H1 (cell line): ENCODE data around the gene NCBP2. TPM values are rescaled to one million over a fixed set of nuclear protein-coding genes. Genes with fewer than 3 reads are reported as not detected.

ENCODE experiments used
- ATF3 ChIP-seq: IDR thresholded peaks from 2 replicates; pipeline ENCODE4 v1.6.1; 2011; ENCODE audit warnings: low read depth, mild to moderate bottlenecking, low read length; ENCODE audit not compliant: insufficient read depth
- CHD1 ChIP-seq: IDR thresholded peaks from 2 replicates; pipeline ENCODE4 v1.6.1; 2012; ENCODE audit warnings: low read depth, low read length, improper control_type of control experiment
- CTBP2 ChIP-seq: IDR thresholded peaks from 2 replicates; pipeline ENCODE4 v1.7.0; 2011; ENCODE audit warnings: borderline replicate concordance, mild to moderate bottlenecking, moderate library complexity, mixed read lengths, low read length; ENCODE audit not compliant: insufficient read depth, insufficient read length
- E2F6 ChIP-seq: IDR thresholded peaks from 2 replicates; pipeline ENCODE4 v1.6.1; 2012; ENCODE audit warnings: inconsistent platforms
- FOSL1 ChIP-seq: IDR thresholded peaks from 2 replicates; pipeline ENCODE4 v1.6.1; 2011; ENCODE audit warnings: mild to moderate bottlenecking, low read depth, low read length, moderate library complexity; ENCODE audit not compliant: insufficient read depth
- GABPA ChIP-seq: IDR thresholded peaks from 2 replicates; pipeline ENCODE4 v1.6.1; 2011; ENCODE audit warnings: mild to moderate bottlenecking, low read length, moderate library complexity, borderline replicate concordance; ENCODE audit not compliant: insufficient read depth
- HDAC2 ChIP-seq, 2 experiments: fragments of 300-600 bp in 1 of 2; sonication (generic) in 1 of 2; IDR thresholded peaks; 2 replicates each; pipeline ENCODE4 v1.6.1; 2011 to 2012; ENCODE audit warnings: low read depth in 2 of 2, low read length in 2 of 2, mild to moderate bottlenecking in 2 of 2, moderate library complexity in 2 of 2, borderline replicate concordance in 1 of 2, inconsistent platforms in 1 of 2
- HDAC6 ChIP-seq: IDR thresholded peaks from one replicate; pipeline ENCODE4 v1.7.1; 2012; ENCODE audit warnings: low read depth, mild to moderate bottlenecking, inconsistent platforms, low read length, moderate library complexity
- JUND ChIP-seq: IDR thresholded peaks from 2 replicates; pipeline ENCODE4 v1.6.1; 2011; ENCODE audit warnings: mild to moderate bottlenecking, improper control_type of control experiment, low read length
- MAX ChIP-seq: IDR thresholded peaks from 2 replicates; pipeline ENCODE4 v1.6.1; 2012; ENCODE audit warnings: inconsistent platforms
- PHF8 ChIP-seq: fragments of 200-600 bp; sonication (generic); conservative IDR thresholded peaks from 2 replicates; pipeline ENCODE4 v1.7.1; 2012; ENCODE audit warnings: low read depth, mild to moderate bottlenecking, inconsistent platforms, low read length, moderate library complexity
- POLR2AphosphoS5 ChIP-seq: IDR thresholded peaks from 2 replicates; pipeline ENCODE4 v1.6.1; 2011; ENCODE audit warnings: low read depth, low read length
- RAD21 ChIP-seq, 2 experiments: IDR thresholded peaks in 1 of 2; conservative IDR thresholded peaks in 1 of 2; 2 replicates each; pipeline ENCODE4 v1.6.1; 2011; ENCODE audit warnings: low read depth in 2 of 2, low read length in 2 of 2, improper control_type of control experiment in 1 of 2, inconsistent platforms in 1 of 2, mild to moderate bottlenecking in 1 of 2, moderate library complexity in 1 of 2
- RNF2 ChIP-seq: fragments of 200-900, 300-1000 bp; sonication (generic); IDR thresholded peaks from 2 replicates; pipeline ENCODE4 v1.7.1; 2016; ENCODE audit warnings: borderline replicate concordance, low read depth, mild to moderate bottlenecking, antibody characterized with exemption, low read length; ENCODE audit not compliant: poor library complexity, severe bottlenecking; ENCODE audit errors: missing control alignments
- SIN3A ChIP-seq, 2 experiments: IDR thresholded peaks in 1 of 2; conservative IDR thresholded peaks in 1 of 2; 2 replicates each; pipeline ENCODE4 v1.6.1; 2011 to 2012; ENCODE audit warnings: low read length in 2 of 2, improper control_type of control experiment in 1 of 2, low read depth in 1 of 2, mild to moderate bottlenecking in 1 of 2
- SIRT6 ChIP-seq: IDR thresholded peaks from one replicate; pipeline ENCODE4 v1.7.1; 2012; ENCODE audit warnings: low read length, inconsistent platforms
- SIX5 ChIP-seq: IDR thresholded peaks from 2 replicates; pipeline ENCODE4 v1.6.1; 2011; ENCODE audit warnings: mild to moderate bottlenecking, low read depth, low read length
- ZNF274 ChIP-seq: IDR thresholded peaks from 2 replicates; pipeline ENCODE4 v1.7.0; 2012; ENCODE audit warnings: low read length, borderline replicate concordance; ENCODE audit errors: extremely low read depth
- polyA plus RNA-seq, 7 experiments: library from polyadenylated mRNA; depleted of rRNA in 3 of 7; stranded (reverse) in 5 of 7; unstranded in 2 of 7; fragments of >200 nt in 5 of 7; fragments of 200-250 nt in 2 of 7; gene quantifications; 1 replicate in 5 of 7; 2 replicates in 1 of 7; 4 replicates in 1 of 7; pipeline versions ENCODE4 v1.2.1 to v1.2.3, GENCODE V29; 2011 to 2013; ENCODE audit warnings: missing spikeins in 2 of 7, mixed read lengths in 2 of 7
- total RNA-seq: library from RNA; stranded (reverse); fragmentation: NEBNext Ultra II Directional; extraction: Animal tissue kit (Norgen Biotek cat#: 25700); gene quantifications from 2 replicates; pipeline ENCODE4 v1.2.1, GENCODE V29; 2021

NCBP2 gene
- total and polyA plus RNA-seq, 2 of the 8 experiments (the other 6 are each of a cell fraction or from before 2014, with no cell fraction given), result 34.1 to 100 TPM

- TF ChIP-seq MAX (peak; percentile 73), RNF2 (peak; percentile 31), GABPA (no peak), HDAC6 (no peak), E2F6 (peak; percentile 81), CHD1 (0 out of 2 replicates have a peak, but pooled peaks have one; percentile 41), RAD21 (IDR thresholded peaks at IDR 0.05 in 1 of 2, conservative IDR thresholded peaks at IDR 0.05 in 1 of 2; ENCODE audit: low read depth in 2 of 2, low read length in 2 of 2) (no peak; a peak in 1 of 4 replicates), JUND (peak; percentile 72), SIX5 (no peak), ATF3 (no peak), SIN3A (conservative IDR thresholded peaks at IDR 0.05 in 1 of 2, IDR thresholded peaks at IDR 0.05 in 1 of 2; ENCODE audit: low read depth in 1 of 2, low read length in 2 of 2) (no peak), PHF8 (no peak), HDAC2 (IDR thresholded peaks at IDR 0.05; ENCODE audit: borderline replicate concordance in 1 of 2, low read depth in 2 of 2, low read length in 2 of 2) (no peak), CTBP2 (no peak), POLR2AphosphoS5 (no peak), SIRT6 (no peak), FOSL1 (no peak), ZNF274 (no peak)
- TF ChIP-seq, all 59 proteins: peak for 7
Measured at GRCh38 chr3:196966526-196967401, 24.4 kb upstream of the NCBP2 start (continued).
